Gastroesophageal sphincter (tissue), 3 donors: Measurements from ENCODE around the gene PSD2.

Experiments
- CTCF ChIP-seq, 4 experiments: fragments of 200-600 bp in 2 of 4; fragments of 450-650 bp in 2 of 4; sonication (generic) in 1 of 4; IDR thresholded peaks; one replicate each; pipeline ENCODE4 v1.5.1; 2017 to 2019; ENCODE audit warnings: antibody characterized with exemption in 4 of 4, mild to moderate bottlenecking in 2 of 4, moderate library complexity in 2 of 4
- EP300 ChIP-seq: sonication (generic); formaldehyde crosslinking; IDR thresholded peaks from one replicate; pipeline ENCODE4 v1.6.1; 2017; ENCODE audit warnings: antibody characterized with exemption, mild to moderate bottlenecking
- POLR2A ChIP-seq, 2 donors: fragments of 450-650 bp; IDR thresholded peaks; one replicate each; pipeline ENCODE4 v1.6.1; 2017; ENCODE audit warnings: antibody characterized with exemption in 2 of 2, mild to moderate bottlenecking in 2 of 2, moderate library complexity in 1 of 2
- POLR2AphosphoS5 ChIP-seq: sonication (generic); formaldehyde crosslinking; IDR thresholded peaks from one replicate; pipeline ENCODE4 v1.6.1; 2017; ENCODE audit warnings: antibody characterized with exemption

GRCh38 chr5:139850423-139851016 is 54.9 kb downstream of the PSD2 start:
- TF ChIP-seq CTCF (IDR thresholded peaks at IDR 0.05) (no peak), POLR2A (IDR thresholded peaks at IDR 0.05) (no peak), EP300 (no peak), POLR2AphosphoS5 (no peak)
